HG02623 (cell line): Measurements from ENCODE around the gene SELENOM.
A peak's percentile ranks its signal among the peaks of the same experiment; 100 is the strongest.
"Not testable (repeated sequence)": the region's sequence is repeated elsewhere in the genome, so short reads cannot be mapped to it uniquely, and the experiment has no call there.

ENCODE experiments used
- ATAC-seq: cut with Tn5 transposase; IDR thresholded peaks from one replicate; pipeline ENCODE4 v1.9.1; 2021; ENCODE audit warnings: moderate library complexity; ENCODE audit not compliant: unreplicated experiment

Gene SELENOM

GRCh38 chr22:31080848-31081649, 26.3 kb downstream of the SELENOM start, which contains the start of gene SMTN:
Gene SMTN, plus strand, starts transcription at chr22:31081318. Its CDS starts 1,941 bp downstream, at chr22:31083259.
- ATAC-seq, result peak; percentile 51

GRCh38 chr22:31080164-31080847, 27.1 kb downstream of the SELENOM start:
- no peak for ATAC-seq

DNA sequence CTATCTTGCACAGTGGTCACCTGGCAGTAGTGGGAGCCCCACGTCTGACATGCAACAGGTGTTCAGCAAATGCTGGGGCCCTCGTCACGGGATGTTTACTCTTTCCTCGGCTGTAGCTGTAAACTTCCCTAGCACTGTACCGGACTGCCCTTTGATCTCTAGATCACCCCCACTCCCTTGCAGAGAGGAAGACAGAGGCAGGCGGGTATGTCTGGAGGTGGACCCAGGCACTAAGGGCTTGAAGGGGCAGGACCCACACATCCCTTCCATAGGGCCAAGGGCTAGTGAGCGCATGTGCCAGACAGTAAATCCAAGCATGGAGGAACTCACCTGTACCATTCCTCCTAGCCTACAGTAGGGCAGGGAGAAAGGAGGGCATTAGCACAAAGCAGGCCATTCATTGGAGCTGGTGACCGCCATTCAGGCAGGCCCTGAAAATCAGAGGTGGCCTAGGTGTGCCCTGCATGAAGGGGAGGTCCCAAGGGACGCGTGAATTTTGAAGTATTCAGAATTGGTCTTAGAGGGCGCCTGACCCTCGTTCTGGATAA, 28.2 kb downstream of the SELENOM start:
- no peak for ATAC-seq

DNA sequence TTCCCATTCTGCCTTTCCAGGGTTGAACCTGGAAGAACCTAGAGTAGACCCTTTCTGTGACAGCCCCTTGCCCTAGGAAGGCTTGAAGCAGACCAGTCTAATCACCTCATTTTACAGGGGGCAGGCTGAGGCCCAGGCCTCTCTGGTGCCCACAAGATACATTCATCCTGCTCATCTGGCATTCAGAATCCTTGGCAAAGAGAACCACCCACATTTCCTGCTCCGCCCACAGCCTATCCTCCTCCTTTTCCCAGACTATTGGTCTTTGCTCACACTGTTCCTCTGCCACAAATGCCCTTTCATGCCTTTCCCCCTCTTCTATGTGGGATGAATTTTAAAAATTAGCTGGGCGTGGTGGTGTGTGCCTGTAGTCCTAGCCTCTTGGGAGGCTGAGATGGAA, 29.0 kb downstream of the SELENOM start:
- not testable (repeated sequence) for ATAC-seq

DNA sequence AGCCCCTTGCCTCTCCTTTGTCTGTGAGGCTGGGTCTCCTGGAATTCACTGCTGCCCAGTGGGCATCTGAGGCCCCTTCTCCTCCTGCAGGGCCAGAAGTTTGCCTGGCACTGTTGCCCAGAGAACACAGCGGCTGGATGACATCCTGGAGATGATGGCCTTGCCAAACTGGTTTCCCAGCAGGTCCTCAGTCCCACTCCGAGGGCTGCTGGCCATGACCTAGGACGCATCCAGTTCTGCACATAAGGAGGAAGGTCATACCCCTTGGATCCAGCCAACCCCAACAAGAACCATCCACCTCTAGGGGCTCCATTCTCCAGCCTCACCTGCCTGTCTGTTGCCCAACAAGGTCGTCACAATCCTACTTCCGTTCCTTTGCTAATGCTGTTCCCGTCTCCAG, 29.7 kb downstream of the SELENOM start:
- ATAC-seq, result no peak

- ATAC-seq, result no peak
These were observed 31.4 kb downstream of the SELENOM start for GRCh38 chr22:31075961-31076360.

DNA sequence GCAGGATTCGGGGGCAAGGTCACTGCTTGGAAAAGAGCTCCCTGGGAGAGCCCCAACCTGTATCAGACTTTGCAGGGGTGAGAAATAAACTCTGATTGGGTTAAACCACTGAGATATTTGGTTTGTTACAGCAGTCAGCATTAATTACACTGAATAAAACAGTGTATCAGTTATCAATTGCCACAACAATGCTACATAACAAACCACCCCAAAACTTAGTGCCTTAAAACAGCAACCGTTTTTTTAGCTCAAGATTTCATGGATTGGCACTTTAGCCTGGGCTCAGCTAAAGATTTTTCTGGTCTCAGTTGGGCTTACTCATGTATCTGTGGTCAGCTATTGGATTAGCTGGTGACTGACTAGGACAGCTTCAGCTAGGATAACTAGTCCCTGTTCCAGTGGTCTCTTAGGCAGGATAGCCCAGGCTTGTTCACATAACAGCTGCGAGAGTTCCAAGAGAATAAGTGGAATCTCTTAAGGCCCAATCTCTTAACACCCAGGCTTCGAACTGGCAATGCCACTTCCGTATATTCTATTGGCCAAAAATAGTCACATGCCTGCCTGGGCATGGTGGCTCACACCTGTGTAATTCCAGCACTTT, 33.7 kb downstream of the SELENOM start:
- ATAC-seq, result not testable (repeated sequence)

GRCh38 chr22:31073125-31073524, 34.2 kb downstream of the SELENOM start:
- ATAC-seq, result not testable (repeated sequence)

GRCh38 chr22:31069691-31070314, 37.6 kb downstream of the SELENOM start:
- ATAC-seq, result not testable (repeated sequence)

- ATAC-seq, result no peak
These were observed 38.4 kb downstream of the SELENOM start for GRCh38 chr22:31068970-31069369.

DNA sequence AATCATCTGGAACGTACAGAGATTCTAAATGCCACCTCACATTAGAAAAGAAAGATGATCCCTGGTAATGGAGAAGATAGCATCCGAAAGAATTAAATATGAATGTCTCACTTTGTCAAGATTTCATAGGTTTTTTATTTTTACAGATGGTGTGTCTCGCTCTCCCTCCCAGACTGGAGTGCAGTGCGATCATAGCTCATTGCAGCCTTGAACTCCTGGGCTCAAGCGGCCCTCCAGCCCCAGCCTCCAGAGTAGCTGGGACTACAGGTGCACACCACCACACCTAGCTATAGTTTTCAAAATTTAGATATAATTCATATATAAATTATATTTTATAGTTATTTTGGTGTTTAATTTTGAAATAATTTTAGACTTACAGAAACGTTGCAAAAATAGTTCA, 43.0 kb downstream of the SELENOM start:
- no peak for ATAC-seq

GRCh38 chr22:31062566-31063230, 44.7 kb downstream of the SELENOM start:
- ATAC-seq, result no peak

GRCh38 chr22:31059663-31060062, 47.7 kb downstream of the SELENOM start:
- not testable (repeated sequence) for ATAC-seq

GRCh38 chr22:31056986-31057599, 50.3 kb downstream of the SELENOM start:
- no peak for ATAC-seq

DNA sequence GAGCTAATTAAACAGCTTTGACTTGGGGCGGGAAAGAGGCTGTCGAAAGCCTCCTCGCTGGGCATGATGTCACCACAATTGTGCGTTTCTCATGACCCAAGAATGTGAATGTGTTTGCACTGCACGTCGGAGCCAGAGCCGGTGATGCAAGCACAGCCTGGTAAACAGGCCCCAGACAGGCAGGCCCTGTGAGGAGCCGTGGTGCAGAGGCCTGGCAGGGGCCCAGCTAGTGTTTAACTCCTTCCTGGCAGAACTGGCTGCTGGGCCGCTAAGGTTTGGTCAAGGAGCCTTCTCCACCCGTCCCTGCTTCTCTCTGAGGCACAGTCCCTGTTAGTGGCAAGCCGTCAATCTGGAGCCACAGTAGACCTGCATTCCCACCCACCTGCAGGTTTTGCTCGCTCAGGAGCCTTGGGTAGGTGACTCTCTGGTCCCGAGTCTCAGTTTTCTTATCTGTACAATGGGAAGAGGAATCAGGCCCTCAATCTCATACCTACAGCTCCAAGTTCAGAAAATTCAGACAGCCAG, 51.7 kb downstream of the SELENOM start:
- no peak for ATAC-seq

GRCh38 chr22:31055117-31055634, 52.2 kb downstream of the SELENOM start:
- ATAC-seq, result no peak
